ENCODE data around the gene PACSIN1. TPM values are rescaled to one million over a fixed set of nuclear protein-coding genes. Genes with fewer than 3 reads are reported as not detected.

The PACSIN1 gene
- total and polyA plus RNA-seq, 2 experiments from 2014 or later, result 0.05 to 0.37 TPM

- Histone ChIP-seq H3K27ac (no peak overlapping the region), H2AFZ (no peak overlapping the region), H3K4me3 (no peak overlapping the region), H3K36me3 (replicated peaks; ENCODE audit: insufficient read depth, low read depth) (no peaks in the 10 kb centered on the region), H3K9me2 (replicated peaks; ENCODE audit: insufficient read depth) (no peaks in the 10 kb centered on the region), H3K4me2 (no peak overlapping the region), H3K79me2 (no peaks in the 10 kb centered on the region), H3K9me3 (ENCODE audit: low read depth) (no peaks in the 10 kb centered on the region), H3K27me3 (no peaks in the 10 kb centered on the region), H3K4me1 (ENCODE audit: insufficient read depth) (peaks cover 9% of the 10 kb centered on the region), H4K20me1 (ENCODE audit: insufficient read depth, poor library complexity, severe bottlenecking) (no peaks in the 10 kb centered on the region)
- no peak for DNase-seq (ENCODE audit: low spot score)
- TF ChIP-seq CTCF (IDR thresholded peaks at IDR 0.05; ENCODE audit: poor library complexity) (no peak), EZH2phosphoT487 (IDR thresholded peaks at IDR 0.05; ENCODE audit: low read depth, severe bottlenecking, unreplicated experiment) (no peak), EZH2 (IDR thresholded peaks at IDR 0.05; ENCODE audit: borderline replicate concordance) (no peak)
- WGBS (ENCODE audit: low lambda C conversion rate, missing lambda C conversion rate), result 86% methylated on average over 6 of the region's 6 CpGs
Observed at GRCh38 chr6:34534146-34534545, 68.3 kb downstream of the PACSIN1 start.

- 96% methylated on average over 16 of the region's 16 CpGs for WGBS (ENCODE audit: low lambda C conversion rate, missing lambda C conversion rate)
- Histone ChIP-seq H2AFZ (no peak overlapping the region), H3K4me3 (no peak overlapping the region), H3K4me2 (no peak overlapping the region), H3K36me3 (replicated peaks; ENCODE audit: insufficient read depth, low read depth) (no peaks in the 10 kb centered on the region), H4K20me1 (ENCODE audit: insufficient read depth, poor library complexity, severe bottlenecking) (no peaks in the 10 kb centered on the region), H3K9me3 (ENCODE audit: low read depth) (no peaks in the 10 kb centered on the region), H3K9me2 (replicated peaks; ENCODE audit: insufficient read depth) (no peaks in the 10 kb centered on the region), H3K27ac (no peak overlapping the region), H3K27me3 (no peaks in the 10 kb centered on the region), H3K79me2 (no peaks in the 10 kb centered on the region), H3K4me1 (ENCODE audit: insufficient read depth) (peaks cover 9% of the 10 kb centered on the region)
- no peak for DNase-seq (ENCODE audit: low spot score)
- no peak for TF ChIP-seq CTCF (IDR thresholded peaks at IDR 0.05; ENCODE audit: poor library complexity)
- no peak for TF ChIP-seq EZH2 (IDR thresholded peaks at IDR 0.05; ENCODE audit: borderline replicate concordance)
- TF ChIP-seq EZH2phosphoT487 (IDR thresholded peaks at IDR 0.05; ENCODE audit: low read depth, severe bottlenecking, unreplicated experiment), result no peak
Observed at GRCh38 chr6:34534656-34535055, 68.8 kb downstream of the PACSIN1 start.

GRCh38 chr6:34535199-34535598 lies 69.3 kb downstream of the PACSIN1 start:
- Histone ChIP-seq H3K36me3 (replicated peaks; ENCODE audit: insufficient read depth, low read depth) (no peaks in the 10 kb centered on the region), H3K9me3 (ENCODE audit: low read depth) (no peaks in the 10 kb centered on the region), H3K27ac (no peak overlapping the region), H4K20me1 (ENCODE audit: insufficient read depth, poor library complexity, severe bottlenecking) (no peaks in the 10 kb centered on the region), H3K79me2 (no peaks in the 10 kb centered on the region), H3K4me1 (ENCODE audit: insufficient read depth) (peaks cover 9% of the 10 kb centered on the region), H3K9me2 (replicated peaks; ENCODE audit: insufficient read depth) (no peaks in the 10 kb centered on the region), H3K27me3 (no peaks in the 10 kb centered on the region), H2AFZ (no peak overlapping the region), H3K4me3 (no peak overlapping the region), H3K4me2 (no peak overlapping the region)
- 96% methylated on average over 6 of the region's 6 CpGs for WGBS (ENCODE audit: low lambda C conversion rate, missing lambda C conversion rate)
- TF ChIP-seq EZH2phosphoT487 (IDR thresholded peaks at IDR 0.05; ENCODE audit: low read depth, severe bottlenecking, unreplicated experiment) (no peak), EZH2 (IDR thresholded peaks at IDR 0.05; ENCODE audit: borderline replicate concordance) (no peak), CTCF (IDR thresholded peaks at IDR 0.05; ENCODE audit: poor library complexity) (no peak)
- no peak for DNase-seq (ENCODE audit: low spot score)

GRCh38 chr6:34535646-34536045 lies 69.8 kb downstream of the PACSIN1 start:
- H3K79me2 ChIP-seq, result no peaks in the 10 kb centered on the region
- no peaks in the 10 kb centered on the region for H3K36me3 ChIP-seq (replicated peaks; ENCODE audit: insufficient read depth, low read depth)
- no peak overlapping the region for H3K4me3 ChIP-seq
- TF ChIP-seq EZH2phosphoT487 (IDR thresholded peaks at IDR 0.05; ENCODE audit: low read depth, severe bottlenecking, unreplicated experiment), result no peak
- H3K27me3 ChIP-seq, result no peaks in the 10 kb centered on the region
- H3K4me2 ChIP-seq, result no peak overlapping the region
- H2AFZ ChIP-seq, result no peak overlapping the region
- no peaks in the 10 kb centered on the region for H3K9me3 ChIP-seq (ENCODE audit: low read depth)
- 96% methylated on average over 11 of the region's 11 CpGs for WGBS (ENCODE audit: low lambda C conversion rate, missing lambda C conversion rate)
- H3K9me2 ChIP-seq (replicated peaks; ENCODE audit: insufficient read depth), result no peaks in the 10 kb centered on the region
- no peak overlapping the region for H3K27ac ChIP-seq
- peaks cover 9% of the 10 kb centered on the region for H3K4me1 ChIP-seq (ENCODE audit: insufficient read depth)
- H4K20me1 ChIP-seq (ENCODE audit: insufficient read depth, poor library complexity, severe bottlenecking), result no peaks in the 10 kb centered on the region
- no peak for DNase-seq (ENCODE audit: low spot score)

Data from hepatocyte (in vitro differentiated cells).